CD8-positive, alpha-beta memory T cell (primary cell): ENCODE data around the gene LRRTM2. TPM values are rescaled to one million over a fixed set of nuclear protein-coding genes. Genes with fewer than 3 reads are reported as not detected.

ENCODE experiments used
- CTCF ChIA-PET: fragments of 350-600 bp; sonication (Branson Sonifier 250); formaldehyde crosslinking; loops from one replicate; lab custom pipeline; 2021; ENCODE audit warnings: antibody characterized with exemption; lab: Charles Lee
- POLR2A ChIA-PET: fragments of 350-600 bp; sonication (Branson Sonifier 250); formaldehyde crosslinking; loops from one replicate; lab custom pipeline; 2021; ENCODE audit warnings: antibody characterized with exemption; lab: Charles Lee
- DNase-seq, 5 donors: peaks; one replicate each; pipeline versions ENCODE4 v3.0.0 to v3.0.0-alpha.2; 2020 to 2022; ENCODE audit warnings: mixed read lengths in 1 of 5
- H3K27ac ChIP-seq: one replicate; pipeline ENCODE4 v1.7.0; 2013; ENCODE audit warnings: low read depth, mild to moderate bottlenecking, low read length, moderate library complexity
- H3K27me3 ChIP-seq: 2 replicates; pipeline ENCODE4 v1.7.0; 2013; ENCODE audit warnings: low read length, mild to moderate bottlenecking; ENCODE audit not compliant: insufficient read depth, poor library complexity, severe bottlenecking
- H3K36me3 ChIP-seq: 2 replicates; pipeline ENCODE4 v1.7.0; 2013; ENCODE audit warnings: mild to moderate bottlenecking, low read length, moderate library complexity; ENCODE audit not compliant: insufficient read depth
- H3K4me1 ChIP-seq: 2 replicates; pipeline ENCODE4 v1.7.0; 2013; ENCODE audit warnings: mild to moderate bottlenecking, low read length, moderate library complexity; ENCODE audit not compliant: insufficient read depth
- H3K4me3 ChIP-seq: 2 replicates; pipeline ENCODE4 v1.7.0; 2013; ENCODE audit warnings: mild to moderate bottlenecking, low read length
- H3K9me3 ChIP-seq: 2 replicates; pipeline ENCODE4 v1.7.0; 2013; ENCODE audit warnings: mild to moderate bottlenecking, low read length
- H3K27ac Mint-ChIP-seq, 8 donors: one replicate each; pipeline ENCODE4 v1.8.0; 2020 to 2021; ENCODE audit warnings: mixed read lengths in 8 of 8, mild to moderate bottlenecking in 6 of 8, inconsistent platforms in 3 of 8, moderate library complexity in 3 of 8
- H3K27me3 Mint-ChIP-seq, 2 donors: one replicate each; pipeline ENCODE4 v1.8.0; 2020 to 2021; ENCODE audit warnings: mixed read lengths in 2 of 2, mild to moderate bottlenecking in 1 of 2, moderate library complexity in 1 of 2
- H3K36me3 Mint-ChIP-seq, 3 donors: one replicate each; pipeline ENCODE4 v1.8.0; 2020 to 2021; ENCODE audit warnings: mixed read lengths in 3 of 3, inconsistent platforms in 1 of 3, mild to moderate bottlenecking in 1 of 3
- H3K4me1 Mint-ChIP-seq, 3 donors: one replicate each; pipeline ENCODE4 v1.8.0; 2020 to 2021; ENCODE audit warnings: mixed read lengths in 3 of 3, inconsistent platforms in 1 of 3, mild to moderate bottlenecking in 1 of 3
- H3K4me3 Mint-ChIP-seq, 7 donors: one replicate each; pipeline ENCODE4 v1.8.0; 2020 to 2021; ENCODE audit warnings: mixed read lengths in 7 of 7, mild to moderate bottlenecking in 6 of 7, moderate library complexity in 4 of 7, inconsistent platforms in 2 of 7
- H3K9me3 Mint-ChIP-seq, 5 donors: one replicate each; pipeline ENCODE4 v1.8.0; 2020 to 2022; ENCODE audit warnings: mixed read lengths in 5 of 5, mild to moderate bottlenecking in 3 of 5, moderate library complexity in 2 of 5, inconsistent platforms in 1 of 5
- polyA plus RNA-seq: library from polyadenylated mRNA; unstranded; fragments of 300-500 nt; fragmentation: Illumina TruSeq; gene quantifications from one replicate; pipeline ENCODE4 v1.2.3, GENCODE V29; 2021
- total RNA-seq, 2 experiments: library from RNA; stranded (reverse); gene quantifications; one replicate each; pipeline ENCODE4 v1.2.3, GENCODE V29; 2021

LRRTM2 gene
- total and polyA plus RNA-seq, 3 experiments from 2014 or later, result not detected

- H3K4me3 ChIP-seq, result no peak overlapping the region
- Mint-ChIP-seq H3K27me3 (peaks cover 0 to 1% of the 10 kb centered on the region in 2 donors), H3K27ac (no peak overlapping the region), H3K4me1 (no peaks in the 10 kb centered on the region), H3K36me3 (peaks cover 7 to 18% (median 11%) of the 10 kb centered on the region in 3 donors), H3K4me3 (no peak overlapping the region), H3K9me3 (no peaks in the 10 kb centered on the region)
- no peaks in the 10 kb centered on the region for H3K27me3 ChIP-seq
- no peaks in the 10 kb centered on the region for H3K9me3 ChIP-seq
- H3K4me1 ChIP-seq, result no peaks in the 10 kb centered on the region
- DNase-seq, result no peak
- H3K27ac ChIP-seq, result no peak overlapping the region
- ChIA-PET CTCF (no interaction called here), POLR2A (no interaction called here)
- no peaks in the 10 kb centered on the region for H3K36me3 ChIP-seq
These were observed 36.3 kb upstream of the LRRTM2 start for GRCh38 chr5:138911441-138911840.

DNA sequence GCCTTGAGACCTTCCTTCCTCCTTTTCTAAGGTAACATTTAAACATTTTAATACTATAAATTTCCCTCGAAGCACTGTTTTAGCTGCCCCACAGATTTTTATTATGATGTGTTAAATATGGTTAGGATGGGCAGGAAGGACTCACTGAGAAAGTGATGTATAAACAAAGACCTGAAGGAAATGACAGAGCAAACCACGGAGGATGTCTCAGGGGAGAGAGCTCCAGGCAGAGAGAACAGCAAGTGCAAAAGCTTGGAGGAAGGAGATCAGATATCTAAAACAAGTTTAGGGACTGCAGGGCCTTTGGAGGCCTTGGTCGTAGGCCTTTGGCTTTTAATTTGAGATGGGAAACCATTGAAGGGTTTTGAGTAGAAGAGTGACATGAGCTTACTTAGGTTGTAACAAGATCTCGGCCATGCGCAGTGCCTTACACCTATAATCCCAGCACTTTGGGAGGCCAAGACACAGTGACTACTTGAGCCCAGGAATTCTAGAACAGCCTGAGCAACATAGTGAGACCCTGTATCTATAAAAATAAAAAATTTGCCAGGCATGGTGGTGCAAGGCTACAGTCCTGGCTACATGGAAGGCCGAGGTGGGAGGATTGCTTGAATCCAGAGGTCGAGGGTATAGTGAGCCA lies 35.5 kb upstream of the LRRTM2 start:
- ChIA-PET POLR2A (no interaction called here), CTCF (no interaction called here)
- no peak overlapping the region for H3K4me3 Mint-ChIP-seq
- no peaks in the 10 kb centered on the region for H3K4me1 ChIP-seq
- H3K9me3 ChIP-seq, result no peaks in the 10 kb centered on the region
- no peak overlapping the region for H3K27ac ChIP-seq
- H3K27me3 ChIP-seq, result no peaks in the 10 kb centered on the region
- peak overlapping the region in 1 of 8 donors; percentile 9 for H3K27ac Mint-ChIP-seq
- H3K4me1 Mint-ChIP-seq, result no peaks in the 10 kb centered on the region
- no peaks in the 10 kb centered on the region for H3K9me3 Mint-ChIP-seq
- no peaks in the 10 kb centered on the region for H3K36me3 ChIP-seq
- H3K27me3 Mint-ChIP-seq, result no peaks in the 10 kb centered on the region
- H3K36me3 Mint-ChIP-seq, result peaks cover 11 to 18% (median 12%) of the 10 kb centered on the region in 3 donors
- DNase-seq, result no peak
- no peak overlapping the region for H3K4me3 ChIP-seq

DNA sequence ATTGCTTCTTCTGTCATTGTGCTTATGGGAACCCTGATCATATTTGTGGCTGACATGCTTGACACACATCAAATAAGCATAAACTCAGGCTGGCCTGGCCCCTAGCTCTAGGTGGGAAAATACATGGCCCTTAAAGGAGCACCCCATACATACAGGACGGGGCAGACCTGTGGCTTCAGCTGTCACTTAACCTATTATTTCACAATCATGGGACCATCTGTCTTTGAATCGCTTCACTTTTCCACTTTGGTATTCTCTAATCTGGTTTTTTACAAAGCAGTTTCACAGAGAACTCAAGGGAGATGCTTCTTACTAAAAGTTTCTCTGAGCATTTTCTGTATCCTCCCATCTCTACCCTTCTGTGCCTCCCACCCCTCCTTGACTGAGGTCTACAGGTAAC lies 34.6 kb upstream of the LRRTM2 start:
- Mint-ChIP-seq H3K36me3 (peaks cover 12 to 18% (median 17%) of the 10 kb centered on the region in 3 donors), H3K27me3 (no peaks in the 10 kb centered on the region), H3K9me3 (no peaks in the 10 kb centered on the region), H3K4me3 (no peak overlapping the region), H3K4me1 (no peaks in the 10 kb centered on the region), H3K27ac (no peak overlapping the region)
- DNase-seq, result no peak
- H3K27ac ChIP-seq, result no peak overlapping the region
- H3K4me3 ChIP-seq, result no peak overlapping the region
- H3K4me1 ChIP-seq, result no peaks in the 10 kb centered on the region
- H3K9me3 ChIP-seq, result no peaks in the 10 kb centered on the region
- POLR2A ChIA-PET, result no interaction called here
- H3K36me3 ChIP-seq, result no peaks in the 10 kb centered on the region
- H3K27me3 ChIP-seq, result no peaks in the 10 kb centered on the region
- CTCF ChIA-PET, result no interaction called here

DNA sequence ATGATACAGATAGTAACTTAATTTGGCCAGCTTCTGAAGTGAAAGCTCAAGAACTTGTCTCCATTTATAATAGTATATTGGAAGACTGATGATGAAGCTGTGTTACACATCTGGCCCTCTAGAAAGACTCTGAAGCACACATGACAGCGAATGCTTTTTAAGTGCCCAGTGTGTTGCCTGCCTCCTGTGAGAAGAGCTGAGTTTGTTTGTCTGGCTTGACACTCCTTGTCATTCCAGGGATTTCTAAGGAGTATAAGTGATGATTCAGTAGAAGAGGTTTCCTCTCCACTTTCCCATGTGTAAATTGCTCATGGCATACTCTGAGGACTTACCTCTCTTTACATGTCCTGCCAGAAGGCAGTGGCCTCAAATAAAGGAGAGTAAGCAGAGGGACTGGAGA lies 30.4 kb upstream of the LRRTM2 start:
- CTCF ChIA-PET, result no interaction called here
- Mint-ChIP-seq H3K9me3 (no peaks in the 10 kb centered on the region), H3K36me3 (peaks cover 15 to 24% (median 19%) of the 10 kb centered on the region in 3 donors), H3K27ac (no peak overlapping the region), H3K27me3 (no peaks in the 10 kb centered on the region), H3K4me3 (no peak overlapping the region), H3K4me1 (peaks cover 3 to 6% (median 3%) of the 10 kb centered on the region in 3 donors)
- H3K27me3 ChIP-seq, result no peaks in the 10 kb centered on the region
- POLR2A ChIA-PET, result no interaction called here
- no peaks in the 10 kb centered on the region for H3K4me1 ChIP-seq
- H3K27ac ChIP-seq, result no peak overlapping the region
- no peak overlapping the region for H3K4me3 ChIP-seq
- H3K36me3 ChIP-seq, result no peaks in the 10 kb centered on the region
- no peak for DNase-seq
- no peaks in the 10 kb centered on the region for H3K9me3 ChIP-seq

DNA sequence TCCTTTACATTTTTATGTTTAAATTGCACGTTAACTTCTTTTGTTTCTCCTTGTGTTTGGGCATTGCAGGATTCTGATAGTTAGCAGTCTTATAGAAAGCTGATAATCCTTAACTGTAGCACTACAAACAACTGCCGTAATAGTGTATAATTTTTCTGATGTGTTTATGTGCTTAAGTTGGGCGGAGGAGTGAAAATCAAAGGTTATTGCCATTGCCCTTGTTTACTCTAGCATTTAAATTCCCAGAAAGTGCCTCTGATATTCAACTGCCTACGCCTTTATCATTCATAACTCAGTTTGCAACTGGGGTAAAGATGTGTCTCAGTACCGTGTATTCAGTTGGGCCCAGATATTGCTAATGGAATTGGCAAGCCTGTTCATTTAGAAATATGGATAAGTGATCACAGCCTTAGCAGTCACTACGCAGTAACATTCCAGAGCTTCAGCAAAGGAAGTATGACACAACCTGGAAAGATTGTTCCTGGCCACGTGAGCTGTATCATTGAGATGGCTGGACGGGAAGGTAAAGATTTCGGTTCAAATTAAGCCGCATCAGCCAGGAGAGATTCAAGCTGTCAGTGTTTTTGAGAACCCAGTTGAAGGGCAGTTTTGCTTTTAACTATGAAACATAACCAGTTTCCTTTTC lies 28.1 kb upstream of the LRRTM2 start:
- H3K4me1 Mint-ChIP-seq, result peaks cover 5 to 10% (median 7%) of the 10 kb centered on the region in 3 donors
- H3K4me3 ChIP-seq, result no peak overlapping the region
- H3K4me1 ChIP-seq, result no peaks in the 10 kb centered on the region
- no peak overlapping the region for H3K27ac Mint-ChIP-seq
- no peak overlapping the region for H3K27ac ChIP-seq
- ChIA-PET CTCF (no interaction called here), POLR2A (no interaction called here)
- H3K27me3 ChIP-seq, result no peaks in the 10 kb centered on the region
- H3K4me3 Mint-ChIP-seq, result no peak overlapping the region
- no peaks in the 10 kb centered on the region for H3K27me3 Mint-ChIP-seq
- no peak for DNase-seq
- no peaks in the 10 kb centered on the region for H3K36me3 ChIP-seq
- H3K9me3 Mint-ChIP-seq, result no peaks in the 10 kb centered on the region
- H3K9me3 ChIP-seq, result no peaks in the 10 kb centered on the region
- H3K36me3 Mint-ChIP-seq, result peaks cover 8 to 21% (median 12%) of the 10 kb centered on the region in 3 donors

- H3K9me3 ChIP-seq, result no peaks in the 10 kb centered on the region
- ChIA-PET POLR2A (no interaction called here), CTCF (no interaction called here)
- H3K27me3 ChIP-seq, result no peaks in the 10 kb centered on the region
- no peak overlapping the region for H3K27ac ChIP-seq
- H3K27ac Mint-ChIP-seq, result no peak overlapping the region
- H3K36me3 ChIP-seq, result no peaks in the 10 kb centered on the region
- no peaks in the 10 kb centered on the region for H3K9me3 Mint-ChIP-seq
- no peak for DNase-seq
- no peaks in the 10 kb centered on the region for H3K4me1 ChIP-seq
- no peak overlapping the region for H3K4me3 ChIP-seq
- H3K4me3 Mint-ChIP-seq, result no peak overlapping the region
- H3K4me1 Mint-ChIP-seq, result peaks cover 5 to 10% (median 7%) of the 10 kb centered on the region in 3 donors
- no peaks in the 10 kb centered on the region for H3K27me3 Mint-ChIP-seq
- peaks cover 4 to 18% (median 12%) of the 10 kb centered on the region in 3 donors for H3K36me3 Mint-ChIP-seq
These were observed 26.6 kb upstream of the LRRTM2 start for GRCh38 chr5:138901716-138902115.

DNA sequence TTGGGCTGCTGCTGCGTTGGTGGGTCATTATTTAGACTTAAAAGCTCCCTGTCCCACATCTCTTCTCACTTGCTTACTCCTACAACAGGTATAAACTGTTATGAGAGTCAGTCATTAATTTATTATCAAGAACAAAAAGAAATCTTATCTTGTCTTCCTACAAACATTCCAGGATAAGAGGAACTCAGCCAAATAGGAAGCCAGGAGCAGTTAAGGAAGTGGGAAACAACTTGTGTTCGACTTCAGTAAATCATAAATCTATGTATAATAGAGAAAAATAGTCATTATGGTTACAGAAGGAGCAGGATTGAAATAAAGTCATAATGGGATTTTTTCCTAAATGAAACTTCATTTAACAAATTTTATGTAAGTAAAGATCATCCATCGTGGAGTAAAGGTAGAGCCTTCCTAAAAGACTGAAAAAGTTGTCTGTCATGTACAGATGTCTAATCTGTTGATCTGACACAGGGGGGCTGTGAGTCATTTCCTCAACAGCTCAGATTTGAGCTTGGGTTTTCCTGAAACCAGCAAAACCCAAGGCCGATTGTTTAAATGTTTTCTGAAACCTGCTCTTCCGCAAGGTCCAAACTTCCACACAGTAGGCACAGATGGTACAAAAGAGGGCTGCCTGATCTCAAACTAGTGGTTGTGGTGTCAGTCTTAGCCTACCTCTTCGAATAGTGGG lies 25.3 kb upstream of the LRRTM2 start:
- no peak for DNase-seq
- Mint-ChIP-seq H3K27ac (peak overlapping the region in 1 of 8 donors; percentile 8), H3K36me3 (peaks cover 3 to 10% (median 8%) of the 10 kb centered on the region in 3 donors), H3K4me3 (no peak overlapping the region), H3K4me1 (peaks cover 5 to 10% (median 7%) of the 10 kb centered on the region in 3 donors), H3K27me3 (no peaks in the 10 kb centered on the region), H3K9me3 (no peaks in the 10 kb centered on the region)
- ChIA-PET POLR2A (no interaction called here), CTCF (no interaction called here)
- Histone ChIP-seq H3K36me3 (no peaks in the 10 kb centered on the region), H3K4me3 (no peak overlapping the region), H3K27ac (no peak overlapping the region), H3K4me1 (no peaks in the 10 kb centered on the region), H3K27me3 (no peaks in the 10 kb centered on the region), H3K9me3 (no peaks in the 10 kb centered on the region)

DNA sequence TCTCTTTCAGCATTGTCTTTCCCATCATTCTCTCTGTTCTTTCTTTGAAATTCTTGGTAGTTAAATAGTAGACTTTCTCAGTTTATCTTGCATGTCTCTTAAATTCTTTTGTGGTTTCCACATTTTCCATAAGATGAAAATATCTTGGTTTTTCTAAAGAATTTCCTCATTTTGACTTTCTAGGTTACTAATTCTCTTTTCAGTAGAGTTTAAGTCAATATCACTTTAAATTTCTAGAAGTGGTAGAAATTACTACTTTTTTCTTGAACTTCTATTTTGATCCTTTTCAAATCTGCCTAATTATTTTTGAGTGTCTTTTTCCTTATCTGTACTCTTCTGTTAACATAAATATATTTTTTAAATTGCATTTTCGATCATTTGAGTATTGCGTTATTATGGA lies 23.6 kb upstream of the LRRTM2 start:
- Histone ChIP-seq H3K27ac (no peak overlapping the region), H3K27me3 (no peaks in the 10 kb centered on the region), H3K36me3 (no peaks in the 10 kb centered on the region), H3K4me1 (no peaks in the 10 kb centered on the region), H3K9me3 (no peaks in the 10 kb centered on the region), H3K4me3 (no peak overlapping the region)
- ChIA-PET POLR2A (no interaction called here), CTCF (no interaction called here)
- H3K9me3 Mint-ChIP-seq, result no peaks in the 10 kb centered on the region
- H3K36me3 Mint-ChIP-seq, result peaks cover 3 to 6% (median 3%) of the 10 kb centered on the region in 3 donors
- no peak overlapping the region for H3K27ac Mint-ChIP-seq
- H3K4me3 Mint-ChIP-seq, result no peak overlapping the region
- H3K4me1 Mint-ChIP-seq, result peaks cover 5 to 13% (median 7%) of the 10 kb centered on the region in 3 donors
- no peaks in the 10 kb centered on the region for H3K27me3 Mint-ChIP-seq
- no peak for DNase-seq
